T-helper 22 cell (primary cell): ENCODE data around the gene ZC3H13.

ENCODE experiments used
- DNase-seq: peaks from one replicate; pipeline ENCODE4 v3.0.0-alpha.2; 2020; ENCODE audit warnings: low read depth

Gene ZC3H13

GRCh38 chr13:45940061-45940460 lies 112.5 kb downstream of the ZC3H13 start:
- no peak for DNase-seq

DNA sequence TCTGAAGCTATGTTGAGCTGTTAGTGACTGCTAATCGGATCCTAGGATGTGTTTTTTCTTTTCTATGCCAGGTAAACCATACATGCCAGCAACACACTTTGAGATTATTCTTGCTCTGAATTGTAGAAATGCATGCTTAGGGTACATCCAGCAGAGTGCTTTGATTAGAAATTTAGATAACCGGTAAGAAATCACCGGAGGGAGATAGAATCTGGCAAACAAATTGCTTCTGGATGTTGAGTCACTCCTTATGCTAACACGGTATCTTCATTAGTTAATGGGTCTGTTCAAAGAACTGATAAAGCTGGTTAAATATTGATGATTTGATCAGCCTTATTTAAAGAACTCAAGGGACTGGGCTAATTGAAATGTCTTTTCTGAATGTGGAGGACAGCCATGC lies 115.9 kb downstream of the ZC3H13 start:
- DNase-seq, result no peak

GRCh38 chr13:45934283-45934682 lies 118.3 kb downstream of the ZC3H13 start:
- no peak for DNase-seq

DNA sequence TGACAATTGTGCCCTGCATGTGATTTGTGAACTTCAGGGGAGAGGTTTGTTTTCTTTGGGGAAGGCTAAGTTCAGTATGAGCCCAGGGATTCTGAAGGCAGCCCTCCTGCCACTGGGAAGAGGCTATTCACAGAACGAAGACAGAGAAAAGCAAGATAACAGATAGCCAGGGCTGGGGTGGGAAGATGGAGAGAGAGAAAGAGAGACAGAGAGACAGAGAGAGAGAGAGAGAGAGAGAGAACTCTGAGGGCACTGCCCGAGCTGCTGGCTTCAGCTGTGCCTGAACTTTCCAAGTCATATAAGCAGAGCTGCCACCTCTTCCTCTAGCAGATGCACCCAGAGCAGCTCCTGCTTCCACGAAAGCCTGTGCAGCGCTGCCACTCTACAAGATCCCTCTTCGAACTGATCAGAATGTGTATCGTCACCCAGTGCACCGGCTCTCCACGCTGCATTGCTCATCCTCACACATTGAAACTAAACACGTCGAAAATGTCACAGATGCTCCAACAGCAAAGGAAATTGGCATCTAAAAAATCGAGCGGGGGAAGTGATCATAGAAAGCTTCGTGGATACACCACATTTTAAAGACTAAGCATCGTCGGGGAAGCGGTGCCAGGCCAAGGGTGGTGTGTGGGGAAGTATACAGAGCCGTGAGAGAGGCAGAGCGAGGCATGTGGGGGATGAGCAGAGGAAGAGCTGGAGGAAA lies 119.2 kb downstream of the ZC3H13 start:
- no peak for DNase-seq

DNA sequence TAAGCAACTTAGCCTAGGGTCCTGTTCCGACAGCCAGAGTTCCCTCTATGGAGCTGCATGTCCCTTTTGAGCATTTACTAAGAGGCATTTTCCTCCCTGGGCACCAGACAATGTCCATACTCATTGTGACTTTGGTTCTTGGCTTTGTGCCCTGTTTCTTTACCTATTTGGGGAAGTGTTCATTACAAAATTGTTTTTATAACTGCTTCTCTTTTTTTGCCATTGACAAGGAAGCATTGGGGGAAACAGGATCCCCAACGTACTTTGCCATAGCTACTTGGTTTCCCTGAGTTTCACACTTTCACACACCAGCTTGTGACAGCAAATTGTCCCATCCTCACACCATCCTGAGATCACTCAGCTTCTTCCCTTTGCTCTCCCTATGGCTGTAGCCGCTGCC lies 119.9 kb downstream of the ZC3H13 start:
- no peak for DNase-seq

DNA sequence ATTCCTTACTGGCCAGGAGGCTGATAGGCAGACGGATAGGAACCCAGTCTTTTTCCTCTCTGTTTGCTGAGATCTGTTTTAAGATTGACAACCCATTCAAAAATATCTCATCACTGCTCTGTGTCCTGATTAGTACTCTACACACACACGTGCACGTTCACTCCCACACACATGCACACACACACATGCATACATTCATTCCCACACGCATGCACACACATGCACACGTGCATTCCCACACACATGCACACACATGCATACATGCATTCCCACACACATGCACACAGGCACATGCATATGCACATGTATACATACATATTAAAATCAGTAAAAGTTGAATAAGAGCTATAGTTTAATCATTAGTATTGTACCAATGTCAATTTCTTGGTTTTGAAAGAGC lies 120.4 kb downstream of the ZC3H13 start:
- DNase-seq, result no peak

DNA sequence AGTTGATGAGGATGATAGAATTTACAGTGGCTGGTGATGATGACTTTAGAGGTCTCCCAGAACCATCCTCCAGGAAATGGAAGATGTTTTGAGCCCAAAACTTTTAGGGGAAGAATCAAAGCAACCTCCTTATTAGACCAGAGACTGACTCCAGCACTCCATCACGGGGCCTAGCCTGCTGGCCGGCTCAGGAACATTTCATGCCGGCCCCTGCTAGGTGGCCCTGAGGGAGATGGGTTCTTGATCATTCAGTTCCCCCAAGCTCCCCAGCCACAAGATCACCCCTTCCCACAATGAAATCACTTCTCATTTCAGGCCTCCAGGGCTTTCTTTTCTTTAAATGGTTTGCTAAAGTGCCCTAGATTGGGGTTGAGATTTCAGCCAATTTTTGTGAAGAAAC lies 121.3 kb downstream of the ZC3H13 start:
- DNase-seq, result no peak

GRCh38 chr13:45930177-45930576 lies 122.4 kb downstream of the ZC3H13 start:
- DNase-seq, result no peak

DNA sequence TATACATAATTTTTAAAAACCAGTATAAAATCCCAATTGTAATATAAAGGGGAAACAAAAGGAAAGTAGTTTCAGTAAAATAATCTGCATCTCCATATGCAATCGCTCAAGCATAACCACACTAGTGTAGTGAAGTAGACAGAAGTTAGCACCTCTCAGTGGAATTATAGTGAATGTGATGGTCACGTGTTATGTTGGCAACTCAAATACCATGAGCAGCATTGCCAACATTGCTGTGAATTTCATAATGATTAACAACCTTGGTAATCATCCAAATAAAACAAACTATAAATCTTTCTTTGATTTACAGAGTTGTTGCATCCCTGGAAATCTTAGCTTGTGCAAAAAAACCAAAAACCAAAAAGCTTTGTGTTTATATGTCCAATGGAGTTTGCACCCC lies 123.7 kb downstream of the ZC3H13 start:
- DNase-seq, result no peak

DNA sequence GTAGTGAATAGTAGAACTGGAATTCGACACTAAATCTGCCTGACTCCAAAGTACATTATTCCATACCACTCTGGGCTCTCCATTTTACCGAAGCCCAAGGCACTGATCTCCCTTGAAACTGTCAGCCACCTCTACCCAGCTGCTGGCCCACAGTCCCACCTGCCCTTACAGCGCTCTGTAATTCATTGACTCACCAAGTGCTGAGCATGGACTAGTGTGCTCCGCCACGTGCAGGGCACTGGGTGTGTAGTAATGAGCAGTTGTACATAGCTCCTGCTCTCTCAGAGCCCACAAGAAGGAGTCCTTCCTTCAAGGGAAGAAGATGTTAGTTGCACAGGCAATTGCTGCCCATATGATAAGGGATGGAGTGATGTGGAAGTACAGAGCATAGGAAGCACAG lies 124.4 kb downstream of the ZC3H13 start:
- DNase-seq, result no peak

GRCh38 chr13:45926741-45927140 lies 125.8 kb downstream of the ZC3H13 start:
- DNase-seq, result no peak

DNA sequence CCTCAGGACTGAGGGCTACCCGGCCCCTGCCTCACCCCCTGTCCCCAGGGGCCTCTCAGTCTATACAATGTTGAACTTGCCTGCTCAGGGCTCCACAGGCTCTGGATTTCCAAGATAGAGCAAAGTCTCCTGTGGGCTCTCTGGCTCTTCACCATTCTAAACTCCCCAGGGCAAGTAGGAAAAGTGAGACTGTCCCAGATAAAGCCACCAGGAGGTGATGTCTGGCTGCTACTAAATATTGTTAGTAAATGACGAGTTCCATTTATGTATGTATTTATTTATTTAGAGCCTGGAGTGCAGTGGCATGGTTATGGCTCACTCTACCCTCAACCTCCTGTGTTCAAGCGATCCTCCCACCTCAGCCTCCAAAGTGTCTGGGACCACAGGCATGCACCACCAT lies 127.4 kb downstream of the ZC3H13 start:
- DNase-seq, result no peak

DNA sequence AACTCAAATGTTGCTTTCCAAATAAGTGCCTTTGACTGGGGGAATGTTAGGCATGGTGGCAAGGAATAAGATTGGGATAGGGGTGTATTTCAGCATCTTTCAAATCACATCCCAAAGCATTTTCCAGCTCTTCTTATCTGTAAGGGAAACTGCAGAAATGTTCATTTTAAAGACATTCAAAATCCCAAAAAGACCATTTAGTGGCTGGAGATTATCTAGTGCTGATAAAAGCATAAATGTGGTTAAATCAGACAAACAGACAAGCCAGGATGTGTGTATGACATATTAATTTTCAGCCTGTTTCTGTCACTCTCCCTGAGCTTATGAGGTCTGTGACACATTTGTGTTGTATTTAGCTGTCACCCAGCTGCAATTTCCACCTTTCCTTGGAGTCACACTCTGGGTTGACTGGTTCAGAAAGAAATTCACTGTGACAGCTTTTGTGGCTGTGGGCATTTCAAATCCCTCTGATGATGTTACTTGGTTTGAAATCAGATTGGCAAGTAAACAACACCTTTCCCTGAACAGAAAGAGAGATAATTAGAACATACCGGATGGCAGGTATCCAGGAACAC lies 131.3 kb downstream of the ZC3H13 start:
- DNase-seq, result no peak

- DNase-seq, result no peak
Measured at GRCh38 chr13:45918597-45918996, 133.9 kb downstream of the ZC3H13 start.

- DNase-seq, result no peak
Measured at GRCh38 chr13:45917019-45917418, 135.5 kb downstream of the ZC3H13 start.

GRCh38 chr13:45915686-45916439 lies 136.7 kb downstream of the ZC3H13 start:
- no peak for DNase-seq

DNA sequence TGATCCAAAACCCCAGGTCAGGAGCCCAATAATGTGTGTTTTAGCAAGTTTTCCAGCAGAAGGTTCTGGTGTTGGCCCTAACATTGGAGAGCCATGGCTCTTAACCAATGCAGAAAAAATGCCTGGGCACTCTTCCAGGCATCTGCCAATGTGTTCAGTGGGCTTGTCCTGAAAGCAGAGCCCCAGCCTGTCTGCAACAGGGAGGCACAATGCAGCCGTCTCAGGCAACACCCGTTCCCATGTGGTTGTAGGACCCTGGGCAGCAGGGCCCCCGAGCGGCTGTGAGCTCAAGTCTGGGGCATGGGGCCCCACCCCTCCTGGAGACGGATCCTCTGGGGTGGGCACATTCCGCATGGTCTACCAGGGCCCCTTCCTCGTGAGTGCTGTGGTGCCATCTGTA lies 142.9 kb downstream of the ZC3H13 start:
- no peak for DNase-seq

DNA sequence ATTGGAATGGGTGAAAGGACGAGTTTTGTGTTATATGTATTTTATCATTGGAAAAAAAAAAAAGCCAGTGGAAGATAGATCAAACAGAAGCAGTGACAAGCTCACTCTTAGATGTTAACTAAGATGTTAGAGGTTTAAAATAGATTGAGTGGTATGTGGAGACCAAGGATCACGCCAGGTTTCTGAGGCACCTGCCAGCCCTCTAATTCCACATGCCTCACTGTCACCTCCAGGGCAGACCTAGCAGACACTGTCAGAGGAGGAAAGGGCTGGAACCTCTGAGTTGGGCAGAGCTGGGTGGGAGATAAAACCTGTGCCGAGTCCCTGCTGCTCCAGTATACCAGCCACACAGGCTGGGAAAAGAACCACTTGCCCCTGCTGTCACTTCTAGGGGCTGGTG lies 143.5 kb downstream of the ZC3H13 start:
- DNase-seq, result no peak

GRCh38 chr13:45907503-45907902 lies 145.0 kb downstream of the ZC3H13 start:
- no peak for DNase-seq
